T-helper 2 cell (primary cell): ENCODE measurements around the gene CCDC18.
"Not testable (repeated sequence)": the region's sequence is repeated elsewhere in the genome, so short reads cannot be mapped to it uniquely, and the experiment has no call there.

ENCODE experiments used
- DNase-seq, 5 experiments: peaks; one replicate each; pipeline versions ENCODE4 v3.0.0 to v3.0.0-alpha.2; 2012 to 2022

CCDC18 gene

DNA sequence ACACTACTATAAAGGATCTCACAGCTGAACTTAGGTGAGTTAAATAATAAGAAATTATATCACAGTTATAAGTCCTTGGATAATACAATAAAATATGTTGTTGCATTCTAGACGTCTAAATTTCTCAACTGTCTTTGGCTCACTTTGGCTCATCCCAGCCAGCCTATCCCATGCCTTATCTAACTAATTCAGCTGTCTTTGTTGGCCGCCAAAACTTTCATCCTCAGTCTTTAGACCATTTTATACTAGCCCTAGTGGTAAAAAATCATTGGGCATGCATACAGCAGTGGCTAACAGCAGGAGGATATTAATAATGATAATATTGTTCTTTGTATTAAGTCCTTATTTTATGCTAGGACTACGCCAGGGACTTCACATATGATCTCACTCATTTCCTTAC, 59.3 kb downstream of the CCDC18 start:
- DNase-seq = no peak

GRCh38 chr1:93243233-93243632, 62.7 kb downstream of the CCDC18 start:
- DNase-seq = not testable (repeated sequence)

DNA sequence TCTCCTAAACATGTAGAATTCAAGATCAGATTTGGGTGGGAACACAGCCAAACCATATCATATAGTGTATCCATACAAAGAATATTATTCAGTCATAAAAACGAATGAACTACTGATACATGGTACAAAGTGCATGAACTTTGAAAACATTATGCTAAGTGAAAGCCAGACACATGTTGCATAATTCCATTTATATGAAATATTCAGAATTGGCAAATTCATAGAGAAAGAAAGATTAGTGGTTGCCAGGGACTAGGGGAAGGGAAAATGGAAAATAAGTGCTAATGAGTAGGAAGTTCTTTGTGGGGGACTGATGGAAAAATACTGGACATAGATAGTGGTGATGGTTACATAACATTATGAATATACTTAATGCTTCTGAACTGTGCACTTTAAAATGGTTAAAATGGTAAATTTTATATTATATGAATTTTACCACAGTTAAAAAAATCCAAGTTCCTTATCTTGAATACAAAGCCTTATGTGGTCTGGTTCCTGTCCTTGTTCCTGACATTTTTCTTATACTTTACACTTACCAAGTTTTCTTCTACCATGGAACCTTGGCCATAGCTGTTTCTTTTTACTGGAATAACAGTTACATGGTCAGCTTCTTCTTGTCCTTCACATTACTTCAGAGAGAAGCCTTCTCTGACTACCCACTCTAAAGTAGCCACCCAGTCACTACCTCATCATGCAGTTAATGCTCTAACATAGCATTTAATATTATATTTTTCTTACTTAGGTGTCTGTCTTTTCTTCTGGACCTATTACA, 64.0 kb downstream of the CCDC18 start:
- no peak for DNase-seq

DNA sequence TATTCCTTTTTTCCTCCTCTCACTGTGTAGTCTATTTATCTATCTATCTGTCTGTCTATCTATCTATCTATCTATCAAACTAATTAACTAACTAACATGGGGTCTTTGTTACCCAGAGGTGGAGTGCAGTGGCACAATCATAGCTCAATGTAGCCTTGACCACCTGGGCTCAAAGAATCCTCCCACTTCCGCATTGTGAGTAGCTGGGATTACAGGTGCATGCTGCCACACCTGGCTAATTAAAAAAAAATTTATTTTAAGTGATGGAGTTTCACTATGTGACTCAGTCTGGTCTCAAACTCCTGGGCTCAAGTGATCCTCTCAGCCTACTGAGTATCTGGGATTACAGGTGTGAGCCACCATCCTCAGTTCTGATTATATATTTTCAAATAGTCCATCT, 71.4 kb downstream of the CCDC18 start:
- no peak for DNase-seq

DNA sequence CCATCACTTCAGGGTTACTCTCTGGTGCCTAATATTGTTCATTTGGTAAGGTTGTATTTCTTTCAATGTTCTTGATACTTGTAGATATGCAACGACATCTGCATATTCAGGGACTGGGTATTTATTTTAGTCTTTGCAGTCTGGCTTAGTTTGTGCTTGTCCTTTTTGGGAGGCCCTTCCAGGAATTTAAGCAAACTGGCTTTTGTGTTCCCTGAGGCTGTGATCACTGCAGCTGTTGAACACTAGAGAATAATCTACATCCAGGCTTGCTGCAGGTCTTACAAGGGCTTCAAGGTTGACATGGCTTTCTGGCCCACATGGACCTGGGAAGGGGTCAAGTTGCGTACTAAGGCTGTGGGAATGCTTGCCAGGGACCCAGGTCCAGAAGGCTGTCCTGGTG, 72.1 kb downstream of the CCDC18 start:
- DNase-seq = no peak

DNA sequence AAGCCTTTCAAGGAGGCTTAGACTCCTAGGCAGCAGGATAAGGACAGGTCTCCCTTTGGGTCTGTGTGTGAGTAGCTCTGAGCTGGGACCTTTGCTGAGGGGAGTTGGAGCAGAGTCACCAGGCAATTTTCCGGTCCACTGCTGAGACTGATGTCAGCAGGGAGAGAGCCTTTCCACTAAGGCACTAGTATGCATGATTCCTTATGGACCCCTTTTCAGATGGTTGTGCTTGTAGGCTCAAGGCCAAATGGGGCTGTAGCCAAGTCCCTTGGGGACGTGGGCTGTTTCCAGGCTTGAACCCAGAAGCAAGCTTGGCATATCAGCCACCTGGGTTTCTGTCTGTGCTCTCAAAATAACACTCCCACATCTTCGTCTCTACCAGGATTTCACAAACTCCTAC, 73.0 kb downstream of the CCDC18 start:
- no peak for DNase-seq

GRCh38 chr1:93255222-93256079, 74.9 kb downstream of the CCDC18 start:
- DNase-seq = no peak

DNA sequence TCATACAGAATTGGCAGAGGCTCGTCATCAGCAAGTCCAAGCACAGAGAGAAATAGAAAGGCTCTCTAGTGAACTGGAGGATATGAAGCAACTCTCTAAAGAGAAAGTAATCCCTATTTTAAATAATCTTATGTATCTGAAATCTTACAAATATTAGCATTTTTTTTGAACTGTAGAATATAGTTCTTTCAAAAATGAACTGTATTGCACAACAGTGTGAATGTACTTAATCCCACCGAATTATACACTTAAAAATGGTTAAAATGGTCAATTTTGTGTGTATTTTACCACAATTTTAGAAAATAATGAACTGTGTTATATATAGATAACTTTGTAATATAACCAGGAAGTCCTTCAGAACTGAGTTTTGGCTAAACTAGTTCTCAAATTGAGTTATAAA, 75.9 kb downstream of the CCDC18 start:
- no peak for DNase-seq

GRCh38 chr1:93257889-93258288, 77.4 kb downstream of the CCDC18 start:
- no peak for DNase-seq

DNA sequence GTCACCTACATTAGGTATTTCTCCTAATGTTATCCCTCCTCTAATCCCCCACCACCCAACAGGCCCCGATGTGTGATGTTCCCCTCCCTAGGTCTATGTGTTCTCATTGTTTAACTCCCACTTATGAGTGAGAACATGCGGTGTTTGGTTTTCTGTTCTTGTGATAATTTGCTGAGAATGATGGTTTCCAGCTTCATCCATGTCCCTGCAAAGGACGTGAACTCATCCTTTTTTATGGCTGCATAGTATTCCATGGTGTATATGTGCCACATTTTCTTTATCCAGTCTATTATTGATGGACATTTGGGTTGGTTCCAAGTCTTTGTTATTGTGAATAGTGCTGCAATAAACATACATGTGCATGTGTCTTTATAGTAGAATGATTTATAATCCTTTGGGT, 80.2 kb downstream of the CCDC18 start:
- not testable (repeated sequence) for DNase-seq

DNA sequence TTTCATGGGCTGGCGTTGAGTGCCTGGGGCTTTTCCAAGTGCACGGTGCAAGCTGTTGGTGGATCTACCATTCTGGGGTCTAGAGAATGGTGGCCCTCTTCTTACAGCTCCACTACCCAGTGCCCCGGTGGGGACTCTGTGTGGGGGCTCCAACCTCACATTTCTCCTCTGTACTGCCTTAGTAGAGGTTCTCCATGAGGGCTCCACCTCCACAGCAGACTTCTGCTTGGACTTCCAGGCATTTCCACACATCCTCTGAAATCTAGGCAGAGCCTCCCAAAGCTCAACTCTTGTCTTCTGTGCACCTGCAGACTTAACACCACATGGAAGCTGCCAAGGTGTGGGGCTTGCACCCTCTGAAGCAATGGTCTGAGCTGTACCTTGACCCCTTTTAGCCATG, 82.1 kb downstream of the CCDC18 start:
- DNase-seq = peak in 1 of 5 experiments; percentile 27

DNA sequence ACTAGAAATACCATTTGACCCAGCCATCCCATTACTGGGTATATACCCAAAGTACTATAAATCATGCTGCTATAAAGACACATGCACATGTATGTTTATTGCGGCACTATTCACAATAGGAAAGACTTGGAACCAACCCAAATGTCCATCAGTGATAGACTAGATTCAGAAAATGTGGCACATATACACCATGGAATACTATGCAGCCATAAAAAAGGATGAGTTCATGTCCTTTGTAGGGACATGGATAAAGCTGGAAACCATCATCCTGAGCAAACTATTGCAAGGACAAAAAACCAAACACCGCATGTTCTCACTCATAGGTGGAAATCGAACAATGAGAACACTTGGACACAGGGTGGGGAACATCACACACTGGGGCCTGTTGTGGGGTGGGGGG, 88.4 kb downstream of the CCDC18 start:
- DNase-seq = not testable (repeated sequence)

GRCh38 chr1:93275262-93275633, 94.7 kb downstream of the CCDC18 start:
- DNase-seq = not testable (repeated sequence)

- no peak for DNase-seq
Observed at GRCh38 chr1:93275634-93276295, 95.2 kb downstream of the CCDC18 start.

GRCh38 chr1:93277530-93277929, 97.0 kb downstream of the CCDC18 start:
- not testable (repeated sequence) for DNase-seq

DNA sequence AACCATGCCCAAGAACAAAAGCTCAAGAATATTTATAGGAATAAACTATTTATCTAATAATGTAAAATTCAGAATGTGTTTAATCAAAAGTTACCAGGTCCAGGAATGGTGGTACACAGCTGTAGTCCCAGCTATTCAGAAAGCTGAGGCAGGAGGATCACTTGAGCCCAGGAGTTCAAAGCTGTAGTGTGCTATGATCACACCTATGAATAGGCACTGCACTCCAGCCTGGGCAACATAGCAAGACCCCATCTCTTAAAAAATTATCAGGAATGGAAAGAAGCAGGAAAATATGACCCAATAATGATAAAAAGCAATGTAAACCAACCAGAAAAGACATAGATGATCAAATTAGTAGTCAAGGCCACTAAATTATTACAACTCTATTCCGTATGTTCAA, 103.0 kb downstream of the CCDC18 start:
- DNase-seq = no peak

- DNase-seq = no peak
Observed at GRCh38 chr1:93288558-93288957, 108.0 kb downstream of the CCDC18 start.

- no peak for DNase-seq
Observed at GRCh38 chr1:93296555-93297154, 116.1 kb downstream of the CCDC18 start.

- no peak for DNase-seq
Observed at GRCh38 chr1:93301131-93301530, 120.6 kb downstream of the CCDC18 start.

DNA sequence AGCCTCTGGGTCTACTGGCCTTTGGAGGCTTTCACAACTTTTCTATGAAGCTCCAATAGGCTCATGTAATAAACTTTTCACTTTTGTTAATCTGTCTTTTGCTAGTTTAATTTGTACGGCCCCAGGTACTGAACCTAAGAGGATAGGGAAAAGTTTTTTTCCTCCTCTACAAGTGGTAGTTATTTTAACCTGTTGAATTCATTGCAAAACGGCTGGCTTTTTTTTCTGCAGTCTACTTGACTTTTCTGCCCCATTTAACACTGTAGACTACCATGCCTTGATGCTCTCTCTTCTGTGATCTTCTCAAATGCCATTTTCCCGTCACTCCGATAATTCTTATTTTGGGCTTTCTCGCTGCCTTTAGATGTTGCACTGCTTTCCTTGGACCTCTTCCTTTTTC, 121.6 kb downstream of the CCDC18 start:
- no peak for DNase-seq

GRCh38 chr1:93304716-93305138, 124.2 kb downstream of the CCDC18 start:
- DNase-seq = peak in 4 of 5 experiments; percentile 4 to 69 (median 9)

DNA sequence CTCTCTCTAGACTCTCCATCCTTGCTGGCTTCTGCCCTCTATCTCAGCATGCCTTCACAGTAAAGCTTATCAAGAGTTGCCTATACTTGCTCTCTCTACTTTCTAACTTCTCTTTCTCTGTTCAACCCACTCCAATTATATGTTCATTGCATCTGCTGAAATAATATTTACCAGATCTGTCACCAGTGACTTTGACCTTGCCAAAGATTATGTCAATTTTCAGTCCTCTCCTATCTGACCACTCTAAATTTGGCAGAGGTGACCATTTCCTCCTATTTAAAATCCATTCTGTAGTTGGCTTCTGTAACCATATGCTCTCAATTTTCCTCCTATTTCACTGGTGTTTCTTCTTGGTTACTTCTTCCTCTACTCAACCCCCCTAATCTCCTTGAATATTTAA, 126.4 kb downstream of the CCDC18 start:
- no peak for DNase-seq

DNA sequence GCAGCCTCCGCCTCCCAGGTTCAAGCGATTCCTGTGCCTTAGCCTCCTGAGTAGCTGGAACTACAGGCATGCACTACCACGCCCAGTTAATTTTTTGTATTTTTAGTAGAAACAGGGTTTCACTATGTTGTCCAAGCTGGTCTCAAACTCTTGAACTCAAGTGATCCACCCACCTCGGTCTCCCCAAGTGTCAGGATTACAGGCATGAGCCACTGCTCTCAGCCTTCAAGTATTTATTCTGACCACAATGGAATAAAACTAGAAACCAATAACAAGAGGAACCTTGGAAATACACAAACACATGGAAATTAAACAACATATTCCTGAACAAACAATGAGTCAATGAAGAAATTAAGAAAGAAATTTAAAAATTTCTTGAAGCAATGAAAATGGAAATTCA, 132.5 kb downstream of the CCDC18 start:
- DNase-seq = no peak
